ENCODE results near the gene RASGEF1C.
"Not testable (repeated sequence)": the region's sequence is repeated elsewhere in the genome, so short reads cannot be mapped to it uniquely, and the experiment has no call there.

RASGEF1C gene

DNA sequence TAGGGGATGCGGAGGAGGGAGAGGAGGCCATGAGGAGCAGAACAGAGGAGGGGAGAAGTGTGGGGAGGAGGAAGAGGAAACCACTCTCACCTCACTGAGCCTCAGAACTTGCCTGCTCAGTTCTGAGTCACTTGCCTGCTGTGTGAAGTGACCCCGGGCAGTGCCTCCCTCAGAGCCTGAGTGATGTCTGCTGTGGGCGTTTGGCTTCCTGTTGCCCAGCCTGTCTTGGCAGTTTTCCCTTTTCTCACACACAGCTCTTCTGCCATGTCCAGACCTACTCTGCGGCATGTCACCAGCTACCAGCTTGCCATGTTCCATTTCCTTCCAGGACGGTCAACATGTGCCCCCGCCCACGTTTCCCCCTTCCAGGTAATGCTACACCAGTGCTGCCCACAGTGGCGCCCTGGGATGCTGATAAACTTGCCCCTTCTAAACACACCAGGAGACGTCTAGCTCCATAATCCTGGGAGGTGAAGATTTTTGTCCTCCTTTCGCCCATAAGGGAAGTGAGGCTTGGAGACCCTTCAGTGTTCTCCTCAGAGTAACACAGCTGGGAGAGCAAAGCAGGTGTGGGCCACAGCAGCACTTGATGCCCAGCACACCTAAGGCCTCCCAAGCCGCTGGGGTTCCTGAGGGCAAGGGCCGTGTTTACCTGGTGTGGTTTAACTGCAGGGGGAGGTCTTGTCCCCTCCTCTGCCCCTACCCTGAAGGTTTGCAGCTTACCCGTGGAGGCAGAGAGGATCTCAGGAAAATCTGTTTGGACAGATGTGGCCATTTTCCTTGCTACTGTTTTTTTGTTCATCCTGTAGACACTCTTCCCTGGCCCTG, 73.7 kb downstream of the RASGEF1C start:
- FAIRE-seq, result no peak

GRCh38 chr5:180133971-180134508, 75.0 kb downstream of the RASGEF1C start:
- FAIRE-seq, result no peak

- no peak for FAIRE-seq
These were observed 75.5 kb downstream of the RASGEF1C start for GRCh38 chr5:180133551-180133950.

- FAIRE-seq, result no peak
These were observed 76.0 kb downstream of the RASGEF1C start for GRCh38 chr5:180133060-180133459.

GRCh38 chr5:180130876-180131740, 77.9 kb downstream of the RASGEF1C start:
- FAIRE-seq, result no peak

GRCh38 chr5:180130291-180130869, 78.6 kb downstream of the RASGEF1C start:
- FAIRE-seq, result no peak

DNA sequence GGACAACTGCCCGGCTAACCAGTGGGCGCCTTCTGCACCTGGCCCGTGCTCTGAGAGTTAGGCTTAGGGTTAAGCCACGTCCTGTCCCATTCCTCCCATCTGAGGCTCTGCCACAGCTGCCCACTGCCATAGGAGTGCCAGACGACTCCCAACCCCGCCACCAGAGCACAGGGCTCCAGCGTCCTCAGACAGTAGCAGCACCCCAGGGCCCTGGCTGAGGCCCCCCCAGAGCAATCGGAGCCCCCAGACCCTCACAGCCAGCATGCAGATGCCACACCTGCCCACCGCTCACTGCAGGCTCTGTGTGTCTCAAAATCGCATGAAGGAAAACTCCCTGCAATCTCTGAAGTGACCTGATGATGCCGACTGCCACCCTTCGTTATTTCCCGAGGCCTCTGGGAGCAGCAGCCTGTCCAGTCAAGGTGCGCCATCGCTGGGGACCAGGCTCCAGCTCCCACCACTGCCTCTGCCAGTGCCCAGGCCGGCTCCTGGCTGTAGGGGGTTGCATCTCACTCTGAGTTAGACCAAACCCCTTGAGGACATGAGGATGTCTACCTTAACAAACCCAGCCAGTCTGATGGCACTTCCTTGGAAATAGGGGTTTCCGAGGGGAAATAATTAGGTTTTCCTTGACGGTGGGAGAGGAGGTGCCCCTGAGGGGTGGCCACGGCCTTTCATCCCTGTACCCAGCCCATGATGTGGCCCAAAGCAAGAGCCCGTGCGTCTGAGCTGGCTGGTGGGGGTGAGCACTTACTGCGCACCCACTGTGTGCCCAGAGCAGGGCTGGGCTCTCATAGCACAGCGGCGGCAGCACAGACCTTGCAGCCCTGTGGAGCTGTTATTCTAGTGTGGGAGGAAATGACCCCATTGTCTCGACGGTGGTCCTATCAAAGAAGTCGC, 79.5 kb downstream of the RASGEF1C start:
- FAIRE-seq, result no peak

GRCh38 chr5:180128671-180129261, 80.2 kb downstream of the RASGEF1C start:
- no peak for FAIRE-seq

- FAIRE-seq, result no peak
These were observed 81.0 kb downstream of the RASGEF1C start for GRCh38 chr5:180127682-180128670.

DNA sequence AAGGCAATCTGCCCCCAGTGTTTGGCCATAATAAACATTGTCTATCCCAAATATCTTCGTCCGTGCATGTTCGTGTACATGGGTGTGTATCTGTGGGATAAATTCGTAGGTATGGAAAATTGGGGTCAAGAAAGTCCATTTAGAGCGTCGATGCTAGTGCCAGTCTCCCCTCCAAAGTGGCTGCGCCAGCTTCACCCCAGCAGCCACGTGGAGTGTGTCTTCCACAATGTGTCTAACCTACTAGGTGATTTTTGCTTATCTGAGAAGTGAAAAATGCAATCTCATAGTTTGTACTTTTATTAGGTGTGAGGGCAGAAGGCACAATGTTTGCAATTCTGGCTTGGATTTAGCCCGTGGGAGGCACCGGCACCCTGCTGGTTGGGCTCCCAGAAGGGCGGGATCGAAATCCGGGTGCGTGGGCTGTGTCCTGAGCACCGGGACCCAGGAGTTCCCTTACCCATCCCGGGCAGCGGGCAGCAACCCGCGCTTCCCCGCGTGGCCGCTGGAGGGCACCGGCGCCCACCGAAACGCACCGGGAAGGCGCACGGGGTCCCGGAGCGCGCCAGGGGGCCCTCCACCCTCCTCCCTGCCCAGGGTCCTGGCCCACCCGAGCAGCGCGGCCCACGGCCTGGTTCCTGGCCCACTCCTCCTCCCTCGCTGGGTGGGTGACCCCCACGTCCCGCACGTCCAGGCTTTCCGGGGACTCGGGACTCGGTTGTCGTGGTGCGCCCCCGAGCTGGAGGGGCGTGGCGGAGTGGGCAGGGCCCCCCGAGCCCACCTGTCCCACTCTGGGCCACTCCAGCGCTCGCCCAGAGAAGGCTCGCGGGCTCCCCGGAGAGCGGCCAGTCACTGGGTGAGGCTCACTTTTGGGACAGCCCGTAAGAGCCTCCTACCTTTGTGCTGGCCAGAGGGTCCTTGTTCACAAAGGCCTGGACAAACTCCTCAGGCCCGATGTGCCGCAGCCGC, 82.0 kb downstream of the RASGEF1C start:
- no peak for FAIRE-seq

GRCh38 chr5:180126156-180126555, 82.9 kb downstream of the RASGEF1C start:
- not testable (repeated sequence) for FAIRE-seq

DNA sequence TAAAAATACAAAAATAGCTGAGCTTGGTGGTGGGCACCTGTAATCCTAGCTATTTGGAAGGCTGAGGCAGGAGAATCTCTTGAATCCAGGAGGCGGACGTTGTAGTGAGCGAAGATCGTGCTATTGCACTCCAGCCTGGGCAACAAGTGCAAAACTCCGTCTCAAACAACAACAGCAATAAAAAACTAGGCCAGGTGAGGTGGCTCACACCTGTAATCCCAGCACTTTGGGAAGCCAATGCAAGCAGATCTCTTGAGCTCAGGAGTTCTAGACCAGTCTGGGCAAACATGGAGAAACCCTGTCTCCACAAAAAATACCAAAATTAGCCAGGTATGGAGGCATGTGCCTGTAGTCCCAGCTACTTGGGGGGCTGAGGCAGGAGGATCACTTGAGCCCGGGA, 84.3 kb downstream of the RASGEF1C start:
- FAIRE-seq, result not testable (repeated sequence)

DNA sequence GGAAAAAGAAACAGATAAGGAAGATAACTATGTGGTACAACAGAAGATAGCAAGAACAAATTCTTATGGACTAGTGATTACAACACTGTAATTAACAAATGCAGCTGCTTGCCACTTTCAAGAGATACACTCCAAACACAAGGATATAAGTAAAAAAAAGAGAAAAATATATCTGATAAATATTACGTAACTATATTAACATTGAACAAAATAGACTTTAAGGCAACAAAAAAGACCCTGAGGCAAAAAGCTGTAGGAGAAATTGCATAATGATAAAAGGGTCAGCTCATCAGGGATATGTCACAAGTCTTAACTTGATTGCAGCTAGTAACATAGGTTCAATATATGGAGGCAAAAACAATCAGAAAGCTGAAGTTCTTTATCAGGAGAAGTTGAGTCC, 86.1 kb downstream of the RASGEF1C start:
- FAIRE-seq, result no peak

DNA sequence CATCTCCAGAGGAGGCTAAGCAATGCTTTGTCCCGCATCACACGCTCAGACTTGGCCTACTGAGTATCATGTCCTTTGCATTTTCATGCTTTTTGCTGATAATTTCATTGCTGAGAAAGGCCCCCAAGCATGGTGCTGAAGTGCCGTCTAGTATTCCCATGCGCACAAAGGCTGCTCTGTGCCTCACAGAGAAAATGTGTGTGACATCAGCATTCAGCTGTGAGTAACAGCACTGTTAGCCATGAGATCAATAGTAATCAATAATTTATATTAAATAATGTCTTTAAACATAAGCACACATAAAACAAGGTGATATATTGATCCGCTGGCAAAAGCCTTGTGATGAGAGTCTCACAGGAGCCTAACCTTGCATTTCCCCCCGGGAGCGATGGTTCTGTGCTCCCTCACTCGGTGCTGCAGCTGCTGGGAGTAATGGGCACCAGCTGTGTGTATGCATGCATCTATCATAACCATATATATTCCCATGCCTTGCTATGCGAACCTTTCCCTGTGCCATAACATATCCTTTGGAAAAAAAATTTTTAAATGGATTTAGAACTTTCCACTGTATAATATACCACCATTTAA, 87.1 kb downstream of the RASGEF1C start:
- no peak for FAIRE-seq

DNA sequence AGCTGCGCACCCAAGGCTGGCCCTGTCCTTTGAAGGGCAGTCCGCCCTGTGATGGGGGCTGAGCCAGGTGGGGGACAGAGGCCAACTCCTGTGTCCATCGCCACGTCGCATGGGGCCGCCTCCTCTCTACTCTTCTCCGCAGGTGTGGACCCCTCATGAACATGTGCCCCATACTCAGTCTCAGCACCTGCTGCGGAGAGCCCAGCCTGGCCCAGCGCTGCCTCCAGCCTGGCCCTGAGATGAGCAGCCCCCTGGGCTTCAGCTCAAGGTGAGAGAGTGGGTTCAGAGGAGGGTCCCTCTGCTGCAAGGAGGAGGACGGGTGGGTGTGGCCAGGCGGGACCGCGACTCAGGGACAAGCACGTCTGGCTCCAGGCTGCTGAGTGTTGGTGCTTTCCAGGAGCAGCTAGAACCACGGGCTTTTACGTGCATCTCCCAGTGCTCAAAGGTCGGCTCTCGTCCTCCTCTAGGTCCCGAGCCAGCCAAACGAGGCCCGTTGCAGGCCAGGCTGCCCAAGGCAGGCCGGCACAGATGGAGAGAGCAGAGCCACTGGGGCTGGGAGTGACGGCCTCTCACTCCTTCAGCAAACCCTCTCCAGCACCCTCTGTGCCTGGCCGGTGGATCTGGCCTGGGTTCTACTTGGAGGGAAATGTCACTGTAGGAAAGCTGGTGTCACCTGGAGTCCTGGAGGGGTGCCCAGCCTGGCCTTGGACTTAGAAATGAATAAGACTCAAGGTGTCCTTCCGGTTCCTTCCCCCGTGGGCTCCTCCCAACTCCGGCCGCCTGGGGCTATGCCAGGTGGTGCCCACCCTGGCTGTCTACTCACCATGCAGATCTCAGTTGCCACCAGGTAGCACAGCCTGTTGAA, 88.5 kb downstream of the RASGEF1C start:
- FAIRE-seq, result no peak

- FAIRE-seq, result no peak
These were observed 89.1 kb downstream of the RASGEF1C start for GRCh38 chr5:180119903-180120236.

DNA sequence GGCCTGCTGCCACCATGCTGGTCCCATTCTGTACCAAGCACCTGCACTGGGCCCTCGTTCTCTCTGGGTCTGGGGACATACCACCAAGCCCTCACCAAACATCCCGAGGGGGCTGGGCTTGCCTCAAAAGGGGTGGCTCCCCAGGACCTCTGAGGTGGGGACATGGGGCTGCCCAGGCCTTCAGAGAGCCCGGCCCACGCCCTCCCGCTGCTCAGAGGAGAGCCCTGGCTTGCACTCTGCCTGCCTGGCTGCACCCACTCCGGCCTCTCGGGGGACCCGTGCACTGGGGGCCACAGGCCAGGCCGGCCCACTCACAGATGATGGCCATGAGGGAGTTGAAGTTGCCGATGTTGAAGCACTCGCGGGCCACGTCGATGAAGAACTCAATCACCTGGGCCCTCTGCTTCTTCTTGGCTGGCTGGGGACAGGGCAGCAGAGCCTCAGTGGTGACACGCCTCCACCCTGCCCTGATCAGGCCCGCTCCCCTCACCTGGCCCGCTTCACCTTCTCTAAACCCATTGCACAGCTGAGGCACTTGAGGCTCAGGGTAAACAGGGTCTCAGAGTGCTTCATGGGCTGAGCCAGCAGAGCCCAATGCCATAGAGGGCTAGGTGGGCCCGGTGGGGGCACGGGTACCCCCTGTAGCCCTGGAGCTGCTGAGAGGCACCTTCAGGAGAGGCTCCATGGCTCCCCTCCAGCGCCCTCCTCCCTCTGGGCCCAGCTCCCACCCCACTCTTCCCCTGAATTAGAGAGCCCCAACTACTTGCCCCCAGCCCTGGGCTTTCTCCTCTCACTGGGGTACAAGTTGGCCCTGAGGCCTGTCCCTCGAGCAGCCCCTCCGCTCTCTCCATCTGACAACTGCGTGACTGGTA, 89.7 kb downstream of the RASGEF1C start:
- FAIRE-seq, result no peak
